CD14-positive monocyte (primary cell): ENCODE data around the gene MCM10. TPM values are rescaled to one million over a fixed set of nuclear protein-coding genes. Genes with fewer than 3 reads are reported as not detected.

ENCODE experiments used
- DNase-seq, 3 donors: peaks; one replicate each; pipeline ENCODE4 v3.0.0-alpha.2; 2011 to 2022
- H2AFZ ChIP-seq: 2 replicates; pipeline ENCODE4 v1.6.0; 2012; ENCODE audit warnings: mild to moderate bottlenecking, low read depth, low read length, inconsistent platforms; ENCODE audit not compliant: insufficient read depth, poor library complexity, severe bottlenecking
- H3K27ac ChIP-seq, 2 donors: 1 replicate in 1 of 2; 2 replicates in 1 of 2; pipeline ENCODE4 v1.5.1; 2012 to 2013; ENCODE audit warnings: low read length in 2 of 2, control low read depth in 1 of 2, inconsistent platforms in 1 of 2, low read depth in 1 of 2, mild to moderate bottlenecking in 1 of 2
- H3K27me3 ChIP-seq, 2 donors: one replicate each; pipeline versions ENCODE4 v1.6.0 to v1.6.1; 2011 to 2013; ENCODE audit warnings: low read length in 2 of 2; ENCODE audit not compliant: control insufficient read depth in 2 of 2, insufficient read depth in 2 of 2
- H3K36me3 ChIP-seq, 2 donors: replicated peaks in 1 of 2; 1 replicate in 1 of 2; 2 replicates in 1 of 2; pipeline versions ENCODE4 v1.5.1 to v1.6.1; 2012 to 2013; ENCODE audit warnings: low read length in 2 of 2, control low read depth in 1 of 2, inconsistent platforms in 1 of 2, mild to moderate bottlenecking in 1 of 2; ENCODE audit not compliant: insufficient read depth in 2 of 2, control insufficient read depth in 1 of 2
- H3K4me1 ChIP-seq, 2 donors: 1 replicate in 1 of 2; 2 replicates in 1 of 2; pipeline versions ENCODE4 v1.5.1 to v1.6.1; 2012 to 2013; ENCODE audit warnings: low read length in 2 of 2, control low read depth in 1 of 2, inconsistent platforms in 1 of 2, mild to moderate bottlenecking in 1 of 2, moderate library complexity in 1 of 2; ENCODE audit not compliant: insufficient read depth in 2 of 2, control insufficient read depth in 1 of 2
- H3K4me2 ChIP-seq: replicated peaks from 2 replicates; pipeline ENCODE3; 2012; ENCODE audit warnings: low read length, moderate library complexity, mild to moderate bottlenecking; ENCODE audit not compliant: poor library complexity, severe bottlenecking; ENCODE audit errors: extremely low read depth
- H3K4me3 ChIP-seq, 3 experiments: fragments of 200-600 bp in 1 of 3; sonication (generic) in 1 of 3; replicated peaks in 1 of 3; 1 replicate in 2 of 3; 2 replicates in 1 of 3; pipeline ENCODE4 v1.5.1; 2011 to 2013; ENCODE audit warnings: low read length in 3 of 3, mild to moderate bottlenecking in 3 of 3, control low read depth in 2 of 3, low read depth in 2 of 3, inconsistent platforms in 1 of 3, moderate library complexity in 1 of 3
- H3K79me2 ChIP-seq: 2 replicates; pipeline ENCODE4 v1.6.0; 2012; ENCODE audit warnings: mild to moderate bottlenecking, control low read depth, inconsistent platforms, low read length, moderate library complexity; ENCODE audit not compliant: insufficient read depth
- H3K9ac ChIP-seq: 2 replicates; pipeline ENCODE4 v1.6.0; 2017; ENCODE audit warnings: low read length, mild to moderate bottlenecking; ENCODE audit not compliant: insufficient read depth, poor library complexity, severe bottlenecking
- H3K9me3 ChIP-seq, 2 donors: replicated peaks in 1 of 2; 1 replicate in 1 of 2; 2 replicates in 1 of 2; pipeline versions ENCODE4 v1.5.1 to v1.6.1; 2012 to 2013; ENCODE audit warnings: low read length in 2 of 2, control low read depth in 1 of 2; ENCODE audit not compliant: control insufficient read depth in 1 of 2, insufficient read depth in 1 of 2
- H4K20me1 ChIP-seq: 2 replicates; pipeline ENCODE4 v1.6.0; 2012; ENCODE audit warnings: mild to moderate bottlenecking, low read length, control low read depth, moderate library complexity; ENCODE audit not compliant: insufficient read depth
- H3K27ac Mint-ChIP-seq, 7 donors: one replicate each; pipeline ENCODE4 v1.8.0; 2020; ENCODE audit warnings: mild to moderate bottlenecking in 7 of 7, mixed read lengths in 7 of 7, moderate library complexity in 6 of 7, inconsistent platforms in 2 of 7
- H3K27me3 Mint-ChIP-seq, 3 donors: one replicate each; pipeline ENCODE4 v1.8.0; 2021 to 2022; ENCODE audit warnings: low read depth in 3 of 3, mild to moderate bottlenecking in 3 of 3, mixed read lengths in 3 of 3, moderate library complexity in 3 of 3, inconsistent platforms in 1 of 3
- H3K36me3 Mint-ChIP-seq, 2 donors: one replicate each; pipeline ENCODE4 v1.8.0; 2020; ENCODE audit warnings: mixed read lengths in 2 of 2, inconsistent platforms in 1 of 2, mild to moderate bottlenecking in 1 of 2
- H3K4me1 Mint-ChIP-seq: one replicate; pipeline ENCODE4 v1.8.0; 2020; ENCODE audit warnings: mild to moderate bottlenecking, mixed read lengths
- H3K4me3 Mint-ChIP-seq, 2 donors: one replicate each; pipeline ENCODE4 v1.8.0; 2020; ENCODE audit warnings: mild to moderate bottlenecking in 2 of 2, mixed read lengths in 2 of 2, moderate library complexity in 1 of 2
- H3K9me3 Mint-ChIP-seq, 7 donors: one replicate each; pipeline ENCODE4 v1.8.0; 2020 to 2022; ENCODE audit warnings: mixed read lengths in 7 of 7, mild to moderate bottlenecking in 6 of 7, moderate library complexity in 6 of 7, inconsistent platforms in 2 of 7
- CTCF ChIP-seq: fragments of 200-600 bp; IDR thresholded peaks from one replicate; pipeline ENCODE4 v1.8.0; 2022; ENCODE audit warnings: antibody characterized with exemption, mild to moderate bottlenecking
- WGBS: methylation state at CpG from one replicate; pipeline ENCODE4 v1.1.5; 2013; ENCODE audit warnings: missing lambda C conversion rate; ENCODE audit not compliant: insufficient coverage; 5-methylcytosine and 5-hydroxymethylcytosine counted together
- intact Hi-C, 2 donors: fragments of 100-400 bp; cut with micrococcal nuclease; formaldehyde crosslinking; loops; one replicate each; pipeline versions ENCODE4 v1.15.0 to v1.15.1; 2023
- polyA plus RNA-seq, 3 donors: library from polyadenylated mRNA; depleted of rRNA in 1 of 3; unstranded in 2 of 3; stranded (reverse) in 1 of 3; fragments of 300-500 nt in 2 of 3; fragments of >200 nt in 1 of 3; fragmentation: Illumina TruSeq in 2 of 3; gene quantifications; 1 replicate in 2 of 3; 2 replicates in 1 of 3; pipeline ENCODE4 v1.2.3, GENCODE V29; 2012 to 2021

Gene MCM10
- polyA plus RNA-seq, 3 donors: not detected

- intact Hi-C loops: no loop called here
- no peak overlapping the region for H3K9ac ChIP-seq
- H3K27me3 ChIP-seq: no peaks in the 10 kb centered on the region
- H3K4me3 Mint-ChIP-seq: no peak overlapping the region
- no peak overlapping the region for H3K27ac ChIP-seq
- no peak overlapping the region for H3K4me2 ChIP-seq
- no peak for TF ChIP-seq CTCF
- H3K27me3 Mint-ChIP-seq: peaks cover 1 to 6% (median 4%) of the 10 kb centered on the region in 3 donors
- H2AFZ ChIP-seq: no peak overlapping the region
- H3K4me1 Mint-ChIP-seq: no peaks in the 10 kb centered on the region
- no peaks in the 10 kb centered on the region for H3K79me2 ChIP-seq
- H3K27ac Mint-ChIP-seq: no peak overlapping the region
- no peaks in the 10 kb centered on the region for H3K36me3 ChIP-seq
- H3K9me3 Mint-ChIP-seq: peaks cover 0 to 8% (median 4%) of the 10 kb centered on the region in 7 donors
- no peaks in the 10 kb centered on the region for H3K9me3 ChIP-seq
- no peaks in the 10 kb centered on the region for H4K20me1 ChIP-seq
- no peak overlapping the region for H3K4me3 ChIP-seq
- no peaks in the 10 kb centered on the region for H3K4me1 ChIP-seq
- DNase-seq: no peak
- WGBS: no CpG with 5 or more reads among the region's 3 CpGs
- no peaks in the 10 kb centered on the region for H3K36me3 Mint-ChIP-seq
Observed at GRCh38 chr10:13144814-13145213, 16.5 kb upstream of the MCM10 start.

GRCh38 chr10:13146379-13146778, 15.0 kb upstream of the MCM10 start:
- H3K4me3 ChIP-seq: no peak overlapping the region
- Mint-ChIP-seq H3K36me3 (no peaks in the 10 kb centered on the region), H3K4me3 (no peak overlapping the region), H3K4me1 (no peaks in the 10 kb centered on the region), H3K27me3 (peaks cover 3 to 6% (median 4%) of the 10 kb centered on the region in 3 donors), H3K27ac (no peak overlapping the region), H3K9me3 (peaks cover 0 to 8% (median 4%) of the 10 kb centered on the region in 7 donors)
- H3K27me3 ChIP-seq: no peaks in the 10 kb centered on the region
- H3K4me2 ChIP-seq: no peak overlapping the region
- no peak overlapping the region for H2AFZ ChIP-seq
- DNase-seq: no peak
- no peaks in the 10 kb centered on the region for H3K9me3 ChIP-seq
- no peak overlapping the region for H3K27ac ChIP-seq
- H3K9ac ChIP-seq: no peak overlapping the region
- H3K79me2 ChIP-seq: no peaks in the 10 kb centered on the region
- intact Hi-C loops: no loop called here
- no peak for TF ChIP-seq CTCF
- H3K4me1 ChIP-seq: no peaks in the 10 kb centered on the region
- no peaks in the 10 kb centered on the region for H3K36me3 ChIP-seq
- WGBS: no CpG with 5 or more reads among the region's 1 CpG
- H4K20me1 ChIP-seq: no peaks in the 10 kb centered on the region
